Lower leg skin (tissue), 4 donors: ENCODE data around the gene RALGDS. TPM values are rescaled to one million over a fixed set of nuclear protein-coding genes. Genes with fewer than 3 reads are reported as not detected.

Source experiments
- DNase-seq, 2 donors: peaks; one replicate each; pipeline ENCODE4 v3.0.0-alpha.2; 2019; ENCODE audit warnings: low spot score in 2 of 2
- H3K4me3 ChIP-seq: fragments of 200-600 bp; sonication (generic); 2 replicates; pipeline ENCODE4 v1.5.1; 2017; ENCODE audit warnings: mild to moderate bottlenecking, low read depth; ENCODE audit not compliant: poor library complexity, severe bottlenecking
- CTCF ChIP-seq, 3 donors: fragments of 450-650 bp; IDR thresholded peaks; one replicate each; pipeline ENCODE4 v1.5.1; 2016; ENCODE audit warnings: antibody characterized with exemption in 3 of 3, mild to moderate bottlenecking in 3 of 3, moderate library complexity in 2 of 3
- POLR2A ChIP-seq, 2 donors: fragments of 450-650 bp; IDR thresholded peaks; one replicate each; pipeline ENCODE4 v1.6.1; 2016 to 2017; ENCODE audit warnings: antibody characterized with exemption in 2 of 2, mild to moderate bottlenecking in 1 of 2, moderate library complexity in 1 of 2
- WGBS, 2 donors: methylation state at CpG; one replicate each; pipeline ENCODE4 v1.1.5; 2018; 5-methylcytosine and 5-hydroxymethylcytosine counted together
- intact Hi-C: fragments of 100-400 bp; cut with DNase I; formaldehyde crosslinking; loops from one replicate; pipeline ENCODE4 v1.15.0; 2023; ENCODE audit warnings: low total_unique reads
- total RNA-seq, 4 donors: library from RNA; depleted of rRNA; stranded (reverse); fragments of >200 nt; gene quantifications; one replicate each; pipeline ENCODE4 v1.1.0, GENCODE V29; 2016

Gene RALGDS
- total RNA-seq, 4 donors from 2014 or later: 95.0 to 176 (median 123) TPM

DNA sequence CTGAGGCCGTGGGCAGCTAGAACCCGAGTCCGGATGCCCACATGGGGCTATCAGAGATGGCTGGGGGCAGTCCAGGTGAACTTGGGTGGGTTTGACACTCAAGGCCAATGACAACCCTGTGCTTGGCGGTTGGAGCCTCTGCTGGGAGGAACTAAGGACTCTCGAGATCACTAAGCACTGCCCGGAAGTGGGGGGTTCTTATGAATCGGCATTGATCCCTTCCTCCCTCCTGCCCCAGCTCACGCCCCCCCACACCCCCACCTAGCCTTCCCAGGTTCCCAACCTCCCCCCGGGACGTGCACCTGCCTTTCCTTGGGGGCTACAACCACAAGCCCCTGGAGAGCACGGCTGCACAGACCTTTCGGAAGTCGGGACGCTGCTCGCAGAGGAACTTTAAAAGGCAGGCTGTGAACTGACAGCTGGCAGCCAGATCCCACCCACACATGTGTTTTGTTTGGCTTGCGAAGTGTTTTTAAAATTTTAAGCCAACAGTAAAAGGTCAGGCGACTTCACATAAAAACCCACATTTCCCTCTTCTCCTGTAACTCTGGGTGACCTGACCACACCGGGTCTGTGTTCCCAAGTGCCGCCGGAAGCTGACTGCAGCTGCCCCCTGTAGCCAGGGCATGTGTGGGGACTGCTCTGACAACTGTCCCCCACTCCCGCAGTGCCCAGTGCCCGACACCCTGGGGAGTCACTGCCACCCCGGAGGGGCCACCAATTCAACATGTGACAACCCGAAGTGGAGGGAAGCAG, 5.1 kb upstream of the RALGDS start:
- intact Hi-C loops: no loop called here
- H3K4me3 ChIP-seq: no peak overlapping the region
- WGBS, 2 donors: 9 to 41% methylated on average over 23 to 24 of the region's 24 CpGs
- TF ChIP-seq CTCF (IDR thresholded peaks at IDR 0.05) (no peak), POLR2A (IDR thresholded peaks at IDR 0.05) (no peak)
- DNase-seq: no peak

DNA sequence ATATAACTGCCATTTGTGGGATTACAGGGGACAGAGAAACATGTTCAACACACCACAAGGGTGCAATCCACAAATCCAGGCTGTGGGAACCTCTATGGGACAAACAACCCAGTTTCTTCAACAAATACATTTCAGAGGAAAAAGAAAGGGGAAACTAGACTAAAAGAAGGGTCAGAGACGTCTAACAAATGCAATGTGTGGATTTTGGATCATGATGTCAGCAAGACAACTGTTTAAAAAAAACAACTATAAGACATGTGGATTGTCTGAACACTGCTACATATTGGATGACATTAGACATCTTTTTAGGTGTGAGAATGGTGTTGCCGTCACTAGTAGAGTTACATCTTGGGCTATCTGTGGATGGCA, 3.9 kb upstream of the RALGDS start:
- TF ChIP-seq POLR2A (IDR thresholded peaks at IDR 0.05): no peak
- TF ChIP-seq CTCF (IDR thresholded peaks at IDR 0.05): no peak
- intact Hi-C loops: no loop called here
- H3K4me3 ChIP-seq: no peak overlapping the region
- no peak for DNase-seq
- 77 to 78% methylated on average over 2 of the region's 2 CpGs for WGBS, 2 donors

GRCh38 chr9:133124123-133124906, 3.3 kb upstream of the RALGDS start:
- TF ChIP-seq POLR2A (IDR thresholded peaks at IDR 0.05) (no peak), CTCF (IDR thresholded peaks at IDR 0.05) (no peak)
- H3K4me3 ChIP-seq: no peak overlapping the region
- intact Hi-C loops: no loop called here
- WGBS, 2 donors: 93 to 94% methylated on average over 8 of the region's 8 CpGs
- no peak for DNase-seq

DNA sequence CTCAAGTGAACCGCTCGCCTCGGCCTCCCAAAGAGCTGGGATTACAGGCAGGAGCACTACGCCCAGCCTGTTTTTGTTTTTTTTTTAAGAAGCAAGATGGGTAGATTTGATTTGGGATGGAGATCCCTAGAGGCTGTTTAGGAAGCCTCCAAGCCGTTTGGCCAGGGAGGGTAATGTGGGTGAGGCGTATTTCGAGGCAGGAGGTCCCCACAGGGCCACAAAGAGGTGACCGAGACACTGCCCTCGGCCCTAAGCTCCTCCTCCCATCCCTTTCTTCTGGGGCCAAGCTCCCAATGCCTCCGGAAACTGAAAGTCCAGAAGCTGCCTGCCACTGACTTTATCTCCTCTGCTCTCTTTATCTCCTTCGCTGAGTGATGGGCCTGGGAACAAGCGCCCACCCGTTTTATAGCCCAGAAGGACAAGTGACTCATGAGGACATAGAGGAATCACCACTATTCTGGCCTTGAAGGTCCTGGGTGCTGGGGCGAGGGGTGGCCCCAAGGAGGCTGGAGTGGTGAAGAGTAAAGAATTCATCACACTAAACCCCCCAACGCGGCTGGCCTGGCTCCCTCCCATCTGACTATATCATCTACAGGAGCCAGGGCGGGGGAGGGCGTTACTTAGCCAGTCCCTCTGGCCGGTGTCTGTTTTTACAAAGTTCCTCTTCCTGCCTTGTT, 2.0 kb upstream of the RALGDS start:
- intact Hi-C loops: no loop called here
- DNase-seq: peak in 1 of 2 donors; percentile 90
- H3K4me3 ChIP-seq: no peak overlapping the region
- no peak for TF ChIP-seq CTCF (IDR thresholded peaks at IDR 0.05)
- no peak for TF ChIP-seq POLR2A (IDR thresholded peaks at IDR 0.05)
- WGBS, 2 donors: 42 to 46% methylated on average over 19 of the region's 19 CpGs

DNA sequence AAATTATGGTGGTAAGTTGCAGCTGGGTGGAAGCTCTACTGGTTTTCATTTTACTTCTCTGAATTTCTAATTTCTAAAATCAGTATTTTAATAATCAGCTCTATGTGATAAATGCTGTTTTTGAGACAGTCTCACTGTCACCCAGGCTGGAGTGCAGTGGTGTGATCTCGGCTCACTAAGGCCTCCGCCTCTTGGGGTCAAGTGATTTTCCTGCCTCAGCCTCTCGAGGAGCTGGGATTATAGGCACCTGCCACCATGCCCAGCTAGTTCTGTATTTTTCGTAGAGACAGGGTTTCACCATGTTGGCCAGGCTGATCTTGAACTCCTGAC, 1.5 kb upstream of the RALGDS start:
- 57 to 68% methylated on average over 4 of the region's 4 CpGs for WGBS, 2 donors

More for the DNA sequence above, 1.5 kb upstream of the RALGDS start:
- TF ChIP-seq CTCF (IDR thresholded peaks at IDR 0.05) (no peak), POLR2A (IDR thresholded peaks at IDR 0.05) (no peak)
- H3K4me3 ChIP-seq: no peak overlapping the region
- no peak for DNase-seq
- intact Hi-C loops: no loop called here
